DND-41 (cell line): ENCODE data around the gene VSTM2A.
"Not testable (repeated sequence)": the region's sequence is repeated elsewhere in the genome, so short reads cannot be mapped to it uniquely, and the experiment has no call there.

ENCODE experiments used
- ATAC-seq: fragments of 200-7000 bp; cut with Tn5 transposase; 3 replicates; pipeline ENCODE4 v1.9.1; 2021; ENCODE audit warnings: low read depth; ENCODE audit not compliant: insufficient read depth
- DNase-seq: peaks from one replicate; pipeline ENCODE4 v3.0.0-alpha.2; 2020
- H2AFZ ChIP-seq: 2 replicates; pipeline ENCODE4 v1.6.0; 2012; ENCODE audit warnings: low read depth, low read length
- H3K27ac ChIP-seq: 2 replicates; pipeline ENCODE4 v1.5.1; 2012; ENCODE audit warnings: low read length, inconsistent platforms
- H3K27me3 ChIP-seq: fragments of 200-600 bp; sonication (generic); 2 replicates; pipeline ENCODE4 v1.6.0; 2012; ENCODE audit warnings: low read length, mild to moderate bottlenecking, inconsistent platforms; ENCODE audit not compliant: insufficient read depth, poor library complexity
- H3K36me3 ChIP-seq: 2 replicates; pipeline ENCODE4 v1.5.1; 2012; ENCODE audit warnings: low read length, inconsistent platforms; ENCODE audit not compliant: insufficient read depth
- H3K4me1 ChIP-seq: 2 replicates; pipeline ENCODE4 v1.5.1; 2012; ENCODE audit warnings: mild to moderate bottlenecking, low read length; ENCODE audit not compliant: insufficient read depth
- H3K4me2 ChIP-seq: 2 replicates; pipeline ENCODE4 v1.6.0; 2012; ENCODE audit warnings: mild to moderate bottlenecking, moderate library complexity, low read length, inconsistent platforms; ENCODE audit not compliant: insufficient read depth
- H3K4me3 ChIP-seq, 2 experiments: fragments of 200-600 bp in 1 of 2; shearing (Covaris generic) in 1 of 2; 2 replicates each; pipeline ENCODE4 v1.5.1; 2012 to 2016; ENCODE audit warnings: inconsistent platforms in 2 of 2, low read length in 2 of 2, mild to moderate bottlenecking in 2 of 2, low read depth in 1 of 2, moderate library complexity in 1 of 2
- H3K79me2 ChIP-seq: 2 replicates; pipeline ENCODE4 v1.6.0; 2012; ENCODE audit warnings: low read length, inconsistent platforms; ENCODE audit not compliant: insufficient read depth
- H3K9ac ChIP-seq: 2 replicates; pipeline ENCODE4 v1.6.0; 2012; ENCODE audit warnings: low read depth, mild to moderate bottlenecking, inconsistent platforms, low read length, moderate library complexity
- H3K9me3 ChIP-seq: 2 replicates; pipeline ENCODE4 v1.5.1; 2012; ENCODE audit warnings: low read length, moderate library complexity, mild to moderate bottlenecking, inconsistent platforms; ENCODE audit not compliant: insufficient read depth, severe bottlenecking
- H4K20me1 ChIP-seq: 2 replicates; pipeline ENCODE4 v1.6.0; 2012; ENCODE audit warnings: low read length; ENCODE audit not compliant: insufficient read depth
- CTCF ChIP-seq: IDR thresholded peaks from 2 replicates; pipeline ENCODE4 v1.5.1; 2012; ENCODE audit warnings: borderline replicate concordance, low read length, moderate library complexity, mild to moderate bottlenecking; ENCODE audit not compliant: poor library complexity, severe bottlenecking; ENCODE audit errors: extremely low read depth
- EZH2 ChIP-seq: IDR thresholded peaks from 3 replicates; pipeline ENCODE4 v1.6.1; 2012; ENCODE audit warnings: borderline replicate concordance, low read depth, mild to moderate bottlenecking, moderate library complexity, low read length, inconsistent platforms; ENCODE audit not compliant: severe bottlenecking

Gene VSTM2A

GRCh38 chr7:54541669-54542625 lies at the start of gene VSTM2A:
VSTM2A (plus strand) TSS chr7:54542375; CDS start chr7:54542731, 356 bp downstream.
- no peaks in the 10 kb centered on the region for H3K9me3 ChIP-seq
- no peaks in the 10 kb centered on the region for H3K36me3 ChIP-seq
- H3K27me3 ChIP-seq = no peaks in the 10 kb centered on the region
- no peak within 1 kb of the TSS for H3K27ac ChIP-seq
- H3K4me2 ChIP-seq = no peak within 1 kb of the TSS
- H2AFZ ChIP-seq = no peak within 1 kb of the TSS
- no peaks in the 10 kb centered on the region for H3K4me1 ChIP-seq
- H4K20me1 ChIP-seq = no peaks in the 10 kb centered on the region
- H3K9ac ChIP-seq = no peak within 1 kb of the TSS
- no peak for ATAC-seq
- no peak for DNase-seq
- no peak within 1 kb of the TSS for H3K4me3 ChIP-seq
- no peak for TF ChIP-seq CTCF
- TF ChIP-seq EZH2 = no peak
- no peaks in the 10 kb centered on the region for H3K79me2 ChIP-seq

GRCh38 chr7:54504531-54504930 lies 37.6 kb upstream of the VSTM2A start:
- not testable (repeated sequence) for ATAC-seq, H3K4me2 ChIP-seq, H3K79me2 ChIP-seq, H3K4me3 ChIP-seq, H3K36me3 ChIP-seq, DNase-seq, H2AFZ ChIP-seq, H3K9ac ChIP-seq, H3K27ac ChIP-seq, H3K9me3 ChIP-seq, H3K27me3 ChIP-seq, H4K20me1 ChIP-seq, H3K4me1 ChIP-seq

GRCh38 chr7:54529568-54529967 lies 12.6 kb upstream of the VSTM2A start:
- Histone ChIP-seq H3K4me3 (no peak overlapping the region), H2AFZ (no peak overlapping the region), H3K4me2 (no peak overlapping the region), H3K27me3 (no peaks in the 10 kb centered on the region), H3K4me1 (no peaks in the 10 kb centered on the region), H3K9me3 (no peaks in the 10 kb centered on the region), H3K79me2 (no peaks in the 10 kb centered on the region), H3K36me3 (no peaks in the 10 kb centered on the region), H3K9ac (no peak overlapping the region), H3K27ac (no peak overlapping the region), H4K20me1 (no peaks in the 10 kb centered on the region)
- TF ChIP-seq EZH2 = no peak
- no peak for TF ChIP-seq CTCF
- ATAC-seq (no peak), DNase-seq (no peak)

- no peak overlapping the region for H3K4me3 ChIP-seq
- no peak overlapping the region for H3K27ac ChIP-seq
- H4K20me1 ChIP-seq = no peaks in the 10 kb centered on the region
- ATAC-seq (no peak), DNase-seq (no peak)
- H3K9ac ChIP-seq = no peak overlapping the region
- no peaks in the 10 kb centered on the region for H3K4me1 ChIP-seq
- H3K36me3 ChIP-seq = no peaks in the 10 kb centered on the region
- no peaks in the 10 kb centered on the region for H3K9me3 ChIP-seq
- TF ChIP-seq EZH2 (no peak), CTCF (no peak)
- no peaks in the 10 kb centered on the region for H3K27me3 ChIP-seq
- H3K79me2 ChIP-seq = no peaks in the 10 kb centered on the region
- H3K4me2 ChIP-seq = no peak overlapping the region
- H2AFZ ChIP-seq = no peak overlapping the region
Measured at GRCh38 chr7:54538122-54538521, 4.1 kb upstream of the VSTM2A start.
